Neural progenitor cell (in vitro differentiated cells): Measurements from ENCODE around the gene NTM.

Source experiments
- EZH2 ChIP-seq: fragments of 200-600 bp; sonication (generic); IDR thresholded peaks from 2 replicates; pipeline ENCODE4 v1.6.1; 2017; ENCODE audit warnings: antibody characterized with exemption, mild to moderate bottlenecking, moderate library complexity
- EZH2phosphoT487 ChIP-seq: fragments of 200-600 bp; sonication (generic); IDR thresholded peaks from 2 replicates; pipeline ENCODE4 v1.6.1; 2017; ENCODE audit warnings: antibody characterized with exemption
- TF ChIP-seq, protein P1 (sequence below): fragments of 200-600 bp; sonication (generic); IDR thresholded peaks from 2 replicates; pipeline ENCODE4 v1.5.1; 2017; ENCODE audit warnings: antibody characterized with exemption, mild to moderate bottlenecking

DNA sequence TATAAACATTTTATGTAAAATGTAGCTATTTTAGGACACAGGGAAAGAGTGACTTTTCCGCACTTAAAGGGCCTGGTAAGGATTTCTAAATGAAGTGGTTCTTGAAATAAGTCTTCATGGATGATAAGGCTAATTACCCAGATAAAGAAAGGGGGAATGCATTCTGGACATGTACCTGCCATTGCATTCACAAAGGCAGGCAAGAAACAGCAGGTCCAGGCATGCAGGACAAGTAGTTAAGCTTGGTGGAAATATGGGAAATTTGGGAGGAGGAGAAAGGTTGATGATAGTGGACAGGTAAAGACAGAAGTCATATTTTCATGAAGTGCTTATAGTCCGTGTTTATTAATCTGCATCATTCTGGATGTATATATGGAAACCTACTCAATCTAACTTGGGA is 621.2 kb downstream of the NTM start:
- TF ChIP-seq, protein P1, sequence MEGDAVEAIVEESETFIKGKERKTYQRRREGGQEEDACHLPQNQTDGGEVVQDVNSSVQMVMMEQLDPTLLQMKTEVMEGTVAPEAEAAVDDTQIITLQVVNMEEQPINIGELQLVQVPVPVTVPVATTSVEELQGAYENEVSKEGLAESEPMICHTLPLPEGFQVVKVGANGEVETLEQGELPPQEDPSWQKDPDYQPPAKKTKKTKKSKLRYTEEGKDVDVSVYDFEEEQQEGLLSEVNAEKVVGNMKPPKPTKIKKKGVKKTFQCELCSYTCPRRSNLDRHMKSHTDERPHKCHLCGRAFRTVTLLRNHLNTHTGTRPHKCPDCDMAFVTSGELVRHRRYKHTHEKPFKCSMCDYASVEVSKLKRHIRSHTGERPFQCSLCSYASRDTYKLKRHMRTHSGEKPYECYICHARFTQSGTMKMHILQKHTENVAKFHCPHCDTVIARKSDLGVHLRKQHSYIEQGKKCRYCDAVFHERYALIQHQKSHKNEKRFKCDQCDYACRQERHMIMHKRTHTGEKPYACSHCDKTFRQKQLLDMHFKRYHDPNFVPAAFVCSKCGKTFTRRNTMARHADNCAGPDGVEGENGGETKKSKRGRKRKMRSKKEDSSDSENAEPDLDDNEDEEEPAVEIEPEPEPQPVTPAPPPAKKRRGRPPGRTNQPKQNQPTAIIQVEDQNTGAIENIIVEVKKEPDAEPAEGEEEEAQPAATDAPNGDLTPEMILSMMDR: no peak
- no peak for TF ChIP-seq EZH2
- no peak for TF ChIP-seq EZH2phosphoT487
